Rectal smooth muscle tissue (tissue), 1 donor: Measurements from ENCODE around the gene FGF8.

Experiments used
- H3K27ac ChIP-seq: one replicate; pipeline ENCODE4 v1.7.0; 2013; ENCODE audit warnings: low read depth, low read length, inconsistent platforms
- H3K27me3 ChIP-seq: one replicate; pipeline ENCODE4 v1.7.0; 2013; ENCODE audit warnings: low read length; ENCODE audit not compliant: control insufficient read depth, insufficient read depth
- H3K36me3 ChIP-seq: one replicate; pipeline ENCODE4 v1.7.0; 2013; ENCODE audit warnings: low read length; ENCODE audit not compliant: control insufficient read depth, insufficient read depth
- H3K4me1 ChIP-seq: one replicate; pipeline ENCODE4 v1.7.0; 2013; ENCODE audit warnings: low read length; ENCODE audit not compliant: control insufficient read depth, insufficient read depth
- H3K4me3 ChIP-seq: one replicate; pipeline ENCODE4 v1.7.0; 2013; ENCODE audit warnings: low read length
- H3K9ac ChIP-seq: one replicate; pipeline ENCODE4 v1.7.0; 2013; ENCODE audit warnings: low read length

Gene FGF8

DNA sequence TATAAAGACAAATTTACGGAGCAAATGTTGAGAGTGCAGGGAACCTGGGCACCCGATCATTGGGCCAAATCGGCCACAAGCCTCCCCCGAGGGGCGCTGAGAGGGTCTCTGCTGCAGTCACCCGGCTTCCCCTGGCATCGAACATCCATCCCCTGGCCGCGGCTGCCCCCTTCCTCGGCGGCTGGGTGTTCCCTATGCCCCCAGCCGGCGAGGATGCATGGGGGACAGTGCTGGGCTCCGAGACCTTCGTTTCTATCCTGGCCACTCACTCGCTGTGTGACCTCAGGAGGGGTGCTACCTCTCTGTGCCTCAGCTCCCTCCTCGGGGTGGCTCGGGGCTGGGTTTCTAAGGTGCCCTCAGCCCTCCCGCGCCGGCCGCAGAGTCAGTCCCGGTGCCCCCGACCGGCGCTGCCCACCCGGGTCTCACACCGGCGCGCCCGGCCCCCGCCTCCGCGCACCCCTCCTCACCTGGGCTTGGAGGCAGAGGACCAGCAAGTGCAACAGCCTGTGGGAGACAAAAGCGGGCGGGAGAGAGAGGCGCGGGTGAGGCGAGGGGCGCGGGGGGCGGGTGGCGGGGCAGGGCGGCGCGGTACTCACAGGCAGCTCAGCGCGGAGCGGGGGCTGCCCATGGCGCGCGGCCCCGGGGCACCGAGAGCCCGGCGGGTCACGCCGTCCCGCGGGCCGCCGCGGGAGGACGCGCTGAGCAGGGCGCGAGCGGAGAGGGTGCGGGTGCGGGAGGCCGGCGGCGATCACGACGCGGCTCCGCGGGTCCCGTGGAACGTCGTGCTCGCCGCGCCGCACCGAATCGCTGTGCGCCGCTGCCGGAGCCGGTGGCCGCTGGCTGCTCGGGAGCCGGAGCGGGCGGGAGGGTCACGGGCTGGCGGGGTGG is at the start of gene FGF8:
Gene FGF8, minus strand, starts transcription at position 842 of the 888 bp plus-strand sequence. Its CDS starts 214 bp downstream, at position 628.
- peaks cover 49% of the 10 kb centered on the region for H3K27me3 ChIP-seq

DNA sequence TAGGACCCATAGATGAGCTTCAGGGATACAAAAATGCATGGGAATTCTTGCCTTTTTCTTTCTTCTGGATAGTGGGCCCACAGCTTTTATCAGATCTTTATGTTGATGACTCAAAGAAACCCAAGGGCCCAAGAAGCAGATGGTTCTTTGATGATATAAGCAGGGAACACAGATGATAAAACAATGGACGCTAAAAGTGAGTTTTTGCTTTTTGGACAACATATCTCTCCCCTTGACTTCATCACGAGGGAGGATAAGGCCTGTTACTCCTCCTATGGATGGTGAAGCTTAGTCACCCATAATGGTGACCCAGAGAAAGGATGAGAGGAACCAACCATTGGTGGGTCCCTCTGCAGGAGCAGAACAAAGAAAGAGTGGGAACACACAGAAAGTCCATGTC is 48.8 kb upstream of the FGF8 start:
- Histone ChIP-seq H3K9ac (no peak overlapping the region), H3K4me1 (no peaks in the 10 kb centered on the region), H3K27ac (no peak overlapping the region), H3K36me3 (no peaks in the 10 kb centered on the region), H3K27me3 (no peaks in the 10 kb centered on the region), H3K4me3 (no peak overlapping the region)

More for the DNA sequence above, at the start of gene FGF8:
- Histone ChIP-seq H3K27ac (no peak within 1 kb of the TSS), H3K4me1 (peaks cover 3% of the 10 kb centered on the region), H3K36me3 (no peaks in the 10 kb centered on the region), H3K4me3 (peak within 1 kb of the TSS; percentile 4), H3K9ac (no peak within 1 kb of the TSS)

- H3K36me3 ChIP-seq = peaks cover 2% of the 10 kb centered on the region
- H3K27me3 ChIP-seq = no peaks in the 10 kb centered on the region
- no peak overlapping the region for H3K9ac ChIP-seq
Measured at GRCh38 chr10:101818872-101819633, 43.1 kb upstream of the FGF8 start.

DNA sequence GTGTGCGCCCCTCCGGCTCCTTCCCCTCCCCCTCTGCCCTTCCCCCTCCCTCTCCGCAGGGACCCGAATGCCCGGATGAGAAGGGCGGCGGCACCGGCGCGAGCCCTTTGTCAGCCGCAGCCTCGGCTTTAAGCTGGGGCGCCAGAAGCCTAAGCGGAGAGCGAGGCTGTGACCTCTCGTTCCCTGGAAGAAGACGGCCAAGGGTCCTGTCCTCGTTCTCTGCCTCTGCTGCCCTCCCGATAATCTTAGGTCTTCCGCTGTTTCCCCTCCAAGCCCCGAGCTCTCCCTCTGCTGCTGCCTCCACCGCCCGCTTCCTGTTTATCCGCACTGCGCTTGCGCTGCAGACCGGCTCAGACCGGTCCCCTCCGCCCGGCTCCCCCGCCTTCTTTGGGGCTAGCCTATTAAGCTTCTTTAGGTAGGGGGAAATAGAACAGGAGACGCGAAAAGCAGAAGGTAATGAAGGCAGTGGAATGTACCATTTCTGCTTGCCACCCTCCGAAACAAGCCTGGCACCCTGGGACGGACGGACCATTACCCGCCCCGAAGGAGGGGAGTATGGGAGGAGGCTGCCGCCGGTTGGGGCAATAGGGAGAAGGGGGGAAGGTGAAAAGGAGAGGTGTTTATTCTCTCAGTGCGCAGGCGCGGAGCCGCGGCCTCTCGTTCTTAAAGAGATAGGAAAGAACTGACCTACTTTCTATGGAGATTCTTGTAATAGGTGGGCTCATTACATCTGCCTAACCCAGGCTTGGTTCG is 42.4 kb upstream of the FGF8 start, which contains the start of gene OGA:
Gene OGA, minus strand, starts transcription at position 326 of the 753 bp plus-strand sequence. CDS start 422 bp downstream, outside the sequence.
- Histone ChIP-seq H3K27me3 (no peaks in the 10 kb centered on the region), H3K4me3 (peak within 1 kb of the TSS; percentile 99), H3K9ac (peak within 1 kb of the TSS; percentile 99), H3K4me1 (peaks cover 11% of the 10 kb centered on the region), H3K36me3 (peaks cover 2% of the 10 kb centered on the region), H3K27ac (peak within 1 kb of the TSS; percentile 96)

More at GRCh38 chr10:101818872-101819633, 43.1 kb upstream of the FGF8 start:
- Histone ChIP-seq H3K4me3 (peak overlapping the region; percentile 72), H3K27ac (peak overlapping the region; percentile 96), H3K4me1 (peaks cover 11% of the 10 kb centered on the region)

DNA sequence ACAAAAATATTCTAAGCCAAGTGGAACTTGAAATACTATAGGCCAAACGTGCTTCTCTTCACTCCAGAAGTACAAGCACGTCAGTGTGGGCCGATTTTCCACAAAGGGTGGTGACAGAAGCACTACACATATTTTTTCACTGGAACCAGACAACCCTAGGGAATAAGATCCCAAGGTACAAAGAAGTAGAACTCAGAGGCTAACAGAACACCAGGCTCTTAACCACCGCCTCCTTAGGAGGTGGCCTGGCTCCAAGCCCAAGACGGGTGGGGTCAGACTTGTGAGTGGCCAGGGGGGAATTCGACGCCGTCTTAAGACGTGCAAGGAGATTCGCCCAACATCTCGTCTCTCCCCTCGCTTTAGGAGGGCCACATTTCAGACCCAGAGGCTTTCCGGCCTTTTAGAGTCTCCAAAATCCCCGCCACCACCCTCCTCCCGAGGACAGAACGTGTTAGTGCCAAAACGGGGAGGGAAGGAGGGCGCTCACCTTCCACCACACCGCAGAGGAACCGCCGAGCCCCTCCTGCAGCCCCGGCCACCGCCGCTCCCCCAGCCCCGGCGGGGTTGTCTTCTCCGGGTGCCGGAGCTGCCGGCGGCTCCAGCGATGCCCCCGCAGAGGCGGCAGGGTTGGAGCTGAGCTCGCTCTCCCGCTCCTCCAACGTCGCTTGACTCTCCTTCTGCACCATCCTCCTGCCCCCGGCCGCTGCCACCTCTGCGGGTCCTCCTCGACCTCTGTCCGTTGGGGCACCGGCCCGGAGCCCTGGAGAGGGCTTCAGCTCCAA is 41.6 kb upstream of the FGF8 start:
- peak overlapping the region; percentile 99 for H3K4me3 ChIP-seq
- no peaks in the 10 kb centered on the region for H3K27me3 ChIP-seq
- peaks cover 12% of the 10 kb centered on the region for H3K4me1 ChIP-seq

GRCh38 chr10:101816913-101817336 is 41.0 kb upstream of the FGF8 start:
- Histone ChIP-seq H3K27ac (peak overlapping the region; percentile 96), H3K27me3 (no peaks in the 10 kb centered on the region), H3K36me3 (peaks cover 2% of the 10 kb centered on the region), H3K4me3 (peak overlapping the region; percentile 99), H3K9ac (peak overlapping the region; percentile 29), H3K4me1 (peaks cover 14% of the 10 kb centered on the region)

More for the DNA sequence above, 41.6 kb upstream of the FGF8 start:
- Histone ChIP-seq H3K9ac (peak overlapping the region; percentile 99), H3K36me3 (peaks cover 2% of the 10 kb centered on the region), H3K27ac (peak overlapping the region; percentile 96)

GRCh38 chr10:101816376-101816775 is 40.5 kb upstream of the FGF8 start:
- H3K4me1 ChIP-seq = peaks cover 14% of the 10 kb centered on the region
- H3K27ac ChIP-seq = no peak overlapping the region

GRCh38 chr10:101814466-101815071 is 38.7 kb upstream of the FGF8 start:
- Histone ChIP-seq H3K27ac (no peak overlapping the region), H3K36me3 (peaks cover 2% of the 10 kb centered on the region), H3K9ac (no peak overlapping the region), H3K4me1 (peaks cover 12% of the 10 kb centered on the region), H3K27me3 (no peaks in the 10 kb centered on the region), H3K4me3 (peak overlapping the region; percentile 24)

More at GRCh38 chr10:101816376-101816775, 40.5 kb upstream of the FGF8 start:
- Histone ChIP-seq H3K27me3 (no peaks in the 10 kb centered on the region), H3K9ac (no peak overlapping the region), H3K4me3 (peak overlapping the region; percentile 99), H3K36me3 (peaks cover 2% of the 10 kb centered on the region)

GRCh38 chr10:101812606-101813005 is 36.7 kb upstream of the FGF8 start:
- Histone ChIP-seq H3K27me3 (no peaks in the 10 kb centered on the region), H3K27ac (no peak overlapping the region), H3K9ac (no peak overlapping the region), H3K36me3 (peaks cover 2% of the 10 kb centered on the region), H3K4me1 (peaks cover 5% of the 10 kb centered on the region), H3K4me3 (no peak overlapping the region)

- Histone ChIP-seq H3K4me3 (no peak overlapping the region), H3K27ac (no peak overlapping the region), H3K36me3 (peaks cover 20% of the 10 kb centered on the region), H3K27me3 (no peaks in the 10 kb centered on the region), H3K9ac (no peak overlapping the region), H3K4me1 (no peaks in the 10 kb centered on the region)
Measured at GRCh38 chr10:101807158-101807557, 31.2 kb upstream of the FGF8 start.

- Histone ChIP-seq H3K4me3 (no peak overlapping the region), H3K4me1 (no peaks in the 10 kb centered on the region), H3K9ac (no peak overlapping the region), H3K36me3 (peaks cover 42% of the 10 kb centered on the region), H3K27me3 (no peaks in the 10 kb centered on the region), H3K27ac (no peak overlapping the region)
Measured at GRCh38 chr10:101803511-101803910, 27.6 kb upstream of the FGF8 start.
